PC-3 (cell line): ENCODE measurements around the gene BCAR3. TPM values are rescaled to one million over a fixed set of nuclear protein-coding genes. Genes with fewer than 3 reads are reported as not detected.

Experiments used
- ATAC-seq: fragments of 200-7000 bp; cut with Tn5 transposase; 2 replicates; pipeline ENCODE4 v1.9.1; 2020; ENCODE audit warnings: mild to moderate bottlenecking, moderate library complexity
- BruUV-seq: library from RNA; stranded (reverse); fragments of 400-500 nt; replicated peaks from 2 replicates; lab custom pipeline; 2021; lab: Mats Ljungman, UMichigan
- CTCF ChIA-PET: fragments of 300-600 bp; sonication (Branson Sonifier 250); formaldehyde crosslinking; loops from one replicate; lab custom pipeline; 2022; ENCODE audit warnings: antibody characterized with exemption; lab: Charles Lee
- POLR2A ChIA-PET: fragments of 300-600 bp; sonication (Branson Sonifier 250); formaldehyde crosslinking; loops from one replicate; lab custom pipeline; 2022; ENCODE audit warnings: antibody characterized with exemption; ENCODE audit not compliant: unreplicated experiment; lab: Charles Lee
- DNase-seq: peaks from one replicate; pipeline ENCODE4 v3.0.0-alpha.2; 2015
- H2AFZ ChIP-seq: fragments of 300-600 bp; sonication (generic); 2 replicates; pipeline ENCODE4 v1.6.0; 2016; ENCODE audit warnings: antibody characterized with exemption, low read length
- H3F3A ChIP-seq: fragments of 300-600 bp; sonication (generic); one replicate; pipeline ENCODE4 v1.6.0; 2017; ENCODE audit warnings: antibody characterized with exemption, low read length, control low read depth, mild to moderate bottlenecking; ENCODE audit not compliant: unreplicated experiment
- H3K27ac ChIP-seq: fragments of 300-600 bp; sonication (generic); 2 replicates; pipeline ENCODE4 v1.5.1; 2016; ENCODE audit warnings: mild to moderate bottlenecking, low read length
- H3K27me3 ChIP-seq: fragments of 300-600 bp; sonication (generic); 2 replicates; pipeline ENCODE4 v1.6.1; 2016; ENCODE audit warnings: low read length, mixed read lengths
- H3K36me3 ChIP-seq: fragments of 300-600 bp; sonication (generic); 2 replicates; pipeline ENCODE4 v1.6.1; 2016; ENCODE audit warnings: low read depth, mixed run types, low read length, mixed read lengths
- H3K4me1 ChIP-seq: fragments of 300-600 bp; sonication (generic); 2 replicates; pipeline ENCODE4 v1.5.1; 2016; ENCODE audit warnings: low read length; ENCODE audit not compliant: insufficient read depth
- H3K4me2 ChIP-seq: fragments of 300-600 bp; sonication (generic); 2 replicates; pipeline ENCODE4 v1.6.0; 2016; ENCODE audit warnings: low read length
- H3K4me3 ChIP-seq: fragments of 300-600 bp; sonication (generic); 2 replicates; pipeline ENCODE4 v1.5.1; 2016; ENCODE audit warnings: mild to moderate bottlenecking, low read length, mixed read lengths
- H3K79me2 ChIP-seq: fragments of 300-600 bp; sonication (generic); 2 replicates; pipeline ENCODE4 v1.6.1; 2017; ENCODE audit warnings: low read length, mixed read lengths
- H3K9ac ChIP-seq: fragments of 300-600 bp; sonication (generic); 2 replicates; pipeline ENCODE4 v1.6.0; 2016; ENCODE audit warnings: mild to moderate bottlenecking, low read length
- H3K9me2 ChIP-seq: fragments of 300-600 bp; sonication (generic); replicated peaks from 2 replicates; pipeline ENCODE4 v1.6.1; 2016; ENCODE audit warnings: mixed run types, low read length, mixed read lengths
- H3K9me3 ChIP-seq: fragments of 300-600 bp; sonication (generic); 2 replicates; pipeline ENCODE4 v1.6.1; 2016; ENCODE audit warnings: low read length, mixed read lengths
- H4K20me1 ChIP-seq: fragments of 300-600 bp; sonication (generic); 2 replicates; pipeline ENCODE4 v1.6.1; 2016; ENCODE audit warnings: low read length, mixed read lengths
- EZH2 ChIP-seq: fragments of 300-600 bp; sonication (generic); IDR thresholded peaks from one replicate; pipeline ENCODE4 v1.6.1; 2017; ENCODE audit warnings: antibody characterized with exemption, mild to moderate bottlenecking, low read length; ENCODE audit not compliant: unreplicated experiment
- EZH2phosphoT487 ChIP-seq: fragments of 300-600 bp; sonication (generic); IDR thresholded peaks from 2 replicates; pipeline ENCODE4 v1.6.1; 2018; ENCODE audit warnings: mild to moderate bottlenecking, antibody characterized with exemption, low read length, borderline replicate concordance
- intact Hi-C: fragments of 100-400 bp; cut with micrococcal nuclease; formaldehyde crosslinking; loops from 2 replicates; pipeline ENCODE4 v1.9.0; 2023
- total RNA-seq: library from RNA; depleted of rRNA; stranded (reverse); fragments of >200 nt; gene quantifications from 2 replicates; pipeline ENCODE4 v1.2.3, GENCODE V29; 2014
- TF ChIP-seq, protein P1 (sequence below): fragments of 300-600 bp; sonication (generic); conservative IDR thresholded peaks from 2 replicates; pipeline ENCODE4 v1.5.1; 2017; ENCODE audit warnings: antibody characterized with exemption, low read depth, mild to moderate bottlenecking, low read length

The BCAR3 gene
- total RNA-seq, 1 experiment from 2014 or later: 171 TPM

DNA sequence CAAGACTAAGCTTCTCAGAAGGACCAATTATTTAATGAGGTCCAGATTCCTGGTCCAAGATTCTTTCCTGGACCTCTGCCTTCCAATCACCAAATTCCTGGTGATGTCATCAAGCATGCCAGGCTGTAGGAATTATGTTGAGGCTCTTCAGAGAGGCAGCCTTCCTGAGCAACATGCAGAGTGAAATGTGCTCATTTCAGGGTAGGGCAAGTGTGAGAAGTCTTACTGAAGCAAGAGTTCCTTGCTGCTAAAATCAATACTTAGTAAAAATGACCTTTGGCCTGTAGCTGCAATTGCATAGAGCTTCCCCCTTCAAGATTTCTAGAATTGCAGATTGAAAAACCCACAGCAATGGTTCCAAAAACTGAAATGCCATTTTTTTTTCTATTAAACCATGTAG is 31.7 kb upstream of the BCAR3 start:
- intact Hi-C loops: no loop called here
- no peak overlapping the region for H3K4me3 ChIP-seq
- no peaks in the 10 kb centered on the region for H3K27me3 ChIP-seq
- H3K9me3 ChIP-seq: no peaks in the 10 kb centered on the region
- no peak overlapping the region for H3K4me2 ChIP-seq
- no peaks in the 10 kb centered on the region for H3F3A ChIP-seq
- H3K9me2 ChIP-seq: no peaks in the 10 kb centered on the region
- H4K20me1 ChIP-seq: no peaks in the 10 kb centered on the region
- H2AFZ ChIP-seq: no peak overlapping the region
- no peak overlapping the region for H3K9ac ChIP-seq
- no peaks in the 10 kb centered on the region for H3K79me2 ChIP-seq
- no peak overlapping the region for H3K27ac ChIP-seq
- peaks cover 13% of the 10 kb centered on the region for H3K4me1 ChIP-seq
- ChIA-PET POLR2A (no interaction called here), CTCF (no interaction called here)
- DNase-seq: no peak
- TF ChIP-seq EZH2: no peak
- TF ChIP-seq, protein P1, sequence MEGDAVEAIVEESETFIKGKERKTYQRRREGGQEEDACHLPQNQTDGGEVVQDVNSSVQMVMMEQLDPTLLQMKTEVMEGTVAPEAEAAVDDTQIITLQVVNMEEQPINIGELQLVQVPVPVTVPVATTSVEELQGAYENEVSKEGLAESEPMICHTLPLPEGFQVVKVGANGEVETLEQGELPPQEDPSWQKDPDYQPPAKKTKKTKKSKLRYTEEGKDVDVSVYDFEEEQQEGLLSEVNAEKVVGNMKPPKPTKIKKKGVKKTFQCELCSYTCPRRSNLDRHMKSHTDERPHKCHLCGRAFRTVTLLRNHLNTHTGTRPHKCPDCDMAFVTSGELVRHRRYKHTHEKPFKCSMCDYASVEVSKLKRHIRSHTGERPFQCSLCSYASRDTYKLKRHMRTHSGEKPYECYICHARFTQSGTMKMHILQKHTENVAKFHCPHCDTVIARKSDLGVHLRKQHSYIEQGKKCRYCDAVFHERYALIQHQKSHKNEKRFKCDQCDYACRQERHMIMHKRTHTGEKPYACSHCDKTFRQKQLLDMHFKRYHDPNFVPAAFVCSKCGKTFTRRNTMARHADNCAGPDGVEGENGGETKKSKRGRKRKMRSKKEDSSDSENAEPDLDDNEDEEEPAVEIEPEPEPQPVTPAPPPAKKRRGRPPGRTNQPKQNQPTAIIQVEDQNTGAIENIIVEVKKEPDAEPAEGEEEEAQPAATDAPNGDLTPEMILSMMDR: no peak
- TF ChIP-seq EZH2phosphoT487: no peak
- BruUV-seq: no TSS peak
- no peak for ATAC-seq
- H3K36me3 ChIP-seq: no peaks in the 10 kb centered on the region; the same call in 1 of the 2 replicates

DNA sequence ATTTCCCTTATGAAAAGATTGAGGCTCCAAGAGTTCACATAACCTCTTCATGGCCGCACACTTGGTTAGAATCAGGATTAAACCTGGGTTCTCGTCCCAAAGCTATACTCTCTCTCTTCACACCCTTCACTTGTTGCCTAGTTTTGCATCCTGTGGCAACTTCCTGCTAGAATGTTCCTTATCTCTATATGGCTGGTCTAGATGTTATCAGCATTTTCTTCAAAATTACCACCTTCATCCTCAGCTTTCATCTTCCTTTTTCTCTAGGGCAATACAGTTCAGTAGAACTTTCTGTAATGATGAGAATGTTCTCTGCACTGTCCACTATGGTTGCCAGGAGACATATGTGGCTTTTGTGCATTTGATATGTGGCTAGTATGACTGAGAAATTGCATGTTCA is 31.1 kb upstream of the BCAR3 start:
- H4K20me1 ChIP-seq: no peaks in the 10 kb centered on the region
- H3K9ac ChIP-seq: no peak overlapping the region
- no peak overlapping the region for H3K4me2 ChIP-seq
- DNase-seq: no peak
- no peak overlapping the region for H2AFZ ChIP-seq
- no peaks in the 10 kb centered on the region for H3K27me3 ChIP-seq
- no peak overlapping the region for H3K27ac ChIP-seq
- H3K9me2 ChIP-seq: no peaks in the 10 kb centered on the region
- H3K4me1 ChIP-seq: peaks cover 13% of the 10 kb centered on the region
- CTCF ChIA-PET: no interaction called here
- TF ChIP-seq, protein P1: no peak
- TF ChIP-seq EZH2phosphoT487 (no peak), EZH2 (no peak)
- no peak for ATAC-seq
- H3K9me3 ChIP-seq: no peaks in the 10 kb centered on the region
- no TSS peak for BruUV-seq
- POLR2A ChIA-PET: no interaction called here
- H3K4me3 ChIP-seq: no peak overlapping the region
- no peaks in the 10 kb centered on the region for H3K79me2 ChIP-seq
- intact Hi-C loops: no loop called here
- no peaks in the 10 kb centered on the region for H3F3A ChIP-seq
- no peaks in the 10 kb centered on the region; the same call in 1 of the 2 replicates for H3K36me3 ChIP-seq

DNA sequence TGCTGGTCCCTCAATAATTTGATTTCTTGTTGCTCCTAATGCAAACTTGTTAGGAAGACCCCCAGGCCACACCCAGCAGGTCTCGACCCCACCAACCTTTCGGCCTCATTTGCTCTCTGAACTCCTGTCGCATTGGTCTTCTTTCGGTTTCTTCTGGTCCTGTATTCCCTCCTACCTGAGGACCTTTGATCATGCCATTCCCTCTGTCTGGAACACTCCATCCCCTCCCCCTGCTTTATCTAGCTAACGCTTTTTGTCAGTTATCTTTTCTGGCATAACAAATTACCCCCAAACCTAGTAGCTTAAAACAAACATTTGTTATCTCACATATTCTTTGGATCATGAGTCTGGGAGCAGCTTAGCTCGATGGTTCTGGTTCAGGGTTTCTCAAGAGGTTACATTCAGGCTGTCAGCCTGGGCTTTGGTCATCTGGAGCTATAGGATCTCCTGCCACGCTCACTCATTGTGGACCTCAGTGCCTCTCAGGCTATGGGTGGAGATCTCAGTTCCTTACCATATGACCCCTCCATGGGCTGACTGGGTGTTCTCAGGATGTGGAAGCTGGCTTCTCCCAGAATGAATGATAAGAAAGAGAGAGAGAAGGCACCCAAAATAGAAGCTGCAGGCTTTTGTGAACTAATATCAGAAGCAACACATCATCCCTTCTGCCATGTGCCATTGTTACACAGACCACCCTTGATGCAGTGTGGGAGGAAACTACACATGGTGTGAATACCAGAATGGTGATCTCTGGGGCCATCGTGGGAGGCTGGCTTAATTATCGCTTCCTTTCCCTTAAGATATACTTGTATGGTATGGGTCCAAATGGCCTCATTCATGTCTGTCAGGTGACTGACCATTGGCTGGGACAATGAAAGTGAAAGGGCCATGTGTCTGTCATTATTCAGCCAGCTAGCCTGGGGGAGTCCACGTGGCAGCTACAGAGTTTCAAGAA is 29.1 kb upstream of the BCAR3 start:
- H4K20me1 ChIP-seq: no peaks in the 10 kb centered on the region
- intact Hi-C loops: no loop called here
- H3F3A ChIP-seq: no peaks in the 10 kb centered on the region
- H3K27ac ChIP-seq: no peak overlapping the region
- H3K4me1 ChIP-seq: peaks cover 20% of the 10 kb centered on the region
- H2AFZ ChIP-seq: no peak overlapping the region
- H3K9me2 ChIP-seq: no peaks in the 10 kb centered on the region
- no peaks in the 10 kb centered on the region for H3K9me3 ChIP-seq
- ATAC-seq (no peak), DNase-seq (no peak)
- H3K4me2 ChIP-seq: no peak overlapping the region
- no peak overlapping the region for H3K9ac ChIP-seq
- no peak overlapping the region for H3K4me3 ChIP-seq
- ChIA-PET POLR2A (interaction anchor here (0.6 kb wide), 1 partner anchor 100 kb away, joined by 4 read pairs; no protein-coding TSS in a partner anchor), CTCF (no interaction called here)
- BruUV-seq: no TSS peak
- no peaks in the 10 kb centered on the region for H3K27me3 ChIP-seq
- TF ChIP-seq EZH2: no peak
- H3K79me2 ChIP-seq: 0 out of 2 replicates have a peak, but pooled peaks cover 2% of the 10 kb centered on the region
- H3K36me3 ChIP-seq: no peaks in the 10 kb centered on the region
